CD4-positive, alpha-beta T cell (primary cell): Measurements from ENCODE around the gene KRTAP5-1. TPM values are rescaled to one million over a fixed set of nuclear protein-coding genes. Genes with fewer than 3 reads are reported as not detected.
"Not testable (repeated sequence)": the region's sequence is repeated elsewhere in the genome, so short reads cannot be mapped to it uniquely, and the experiment has no call there.

Experiments used
- ATAC-seq: fragments of 200-7000 bp; cut with Tn5 transposase; one replicate; pipeline ENCODE4 v1.10.0; 2022; ENCODE audit warnings: mild to moderate bottlenecking; ENCODE audit not compliant: poor library complexity
- CTCF ChIA-PET: fragments of 350-600 bp; sonication (Branson Sonifier 250); formaldehyde crosslinking; loops from one replicate; lab custom pipeline; 2021; ENCODE audit warnings: antibody characterized with exemption, inconsistent platforms; lab: Charles Lee
- POLR2A ChIA-PET: fragments of 350-600 bp; sonication (Branson Sonifier 250); formaldehyde crosslinking; loops from one replicate; lab custom pipeline; 2021; ENCODE audit warnings: antibody characterized with exemption, inconsistent platforms; lab: Charles Lee
- DNase-seq, 14 experiments: peaks; one replicate each; pipeline ENCODE4 v3.0.0-alpha.2; 2013 to 2020; ENCODE audit warnings: mixed read lengths in 2 of 14
- H3K27ac ChIP-seq, 2 donors: one replicate each; pipeline versions ENCODE4 v1.5.1 to v1.7.0; 2013; ENCODE audit warnings: low read length in 2 of 2, low read depth in 1 of 2, mild to moderate bottlenecking in 1 of 2
- H3K27me3 ChIP-seq, 2 experiments: 1 replicate in 1 of 2; 2 replicates in 1 of 2; pipeline versions ENCODE4 v1.6.1 to v1.7.0; 2013; ENCODE audit warnings: low read length in 2 of 2, control low read depth in 1 of 2, mild to moderate bottlenecking in 1 of 2, moderate library complexity in 1 of 2; ENCODE audit not compliant: insufficient read depth in 2 of 2, control insufficient read depth in 1 of 2
- H3K36me3 ChIP-seq: one replicate; pipeline ENCODE4 v1.6.1; 2013; ENCODE audit warnings: low read length, control low read depth; ENCODE audit not compliant: insufficient read depth
- H3K4me1 ChIP-seq: one replicate; pipeline ENCODE4 v1.6.1; 2013; ENCODE audit warnings: low read length, control low read depth; ENCODE audit not compliant: insufficient read depth
- H3K4me3 ChIP-seq: one replicate; pipeline ENCODE4 v1.5.1; 2013; ENCODE audit warnings: mild to moderate bottlenecking, low read length, moderate library complexity
- H3K9me3 ChIP-seq, 2 experiments: 1 replicate in 1 of 2; 2 replicates in 1 of 2; pipeline versions ENCODE4 v1.6.1 to v1.7.0; 2013; ENCODE audit warnings: low read length in 2 of 2, mild to moderate bottlenecking in 2 of 2, control low read depth in 1 of 2, moderate library complexity in 1 of 2; ENCODE audit not compliant: control insufficient read depth in 1 of 2, insufficient read depth in 1 of 2
- H3K27ac Mint-ChIP-seq: one replicate; pipeline ENCODE4 v1.8.0; 2020; ENCODE audit warnings: mixed read lengths
- H3K27me3 Mint-ChIP-seq: one replicate; pipeline ENCODE4 v1.8.0; 2021; ENCODE audit warnings: mixed read lengths
- H3K36me3 Mint-ChIP-seq: one replicate; pipeline ENCODE4 v1.8.0; 2021; ENCODE audit warnings: low read depth, mixed read lengths
- H3K4me1 Mint-ChIP-seq: one replicate; pipeline ENCODE4 v1.8.0; 2021; ENCODE audit warnings: low read depth, mixed read lengths
- H3K4me3 Mint-ChIP-seq: one replicate; pipeline ENCODE4 v1.8.0; 2020; ENCODE audit warnings: mild to moderate bottlenecking, mixed read lengths
- H3K9me3 Mint-ChIP-seq: one replicate; pipeline ENCODE4 v1.8.0; 2020; ENCODE audit warnings: mixed read lengths
- CTCF ChIP-seq: fragments of 200-600 bp; IDR thresholded peaks from one replicate; pipeline ENCODE4 v1.8.0; 2022; ENCODE audit warnings: antibody characterized with exemption, mild to moderate bottlenecking
- intact Hi-C, 2 experiments: fragments of 100-400 bp; cut with DNase I in 1 of 2; cut with micrococcal nuclease in 1 of 2; formaldehyde crosslinking; loops; one replicate each; pipeline versions ENCODE4 v1.15.1 to v1.9.0; 2023 to 2025; cut with DNase I, micrococcal nuclease
- total RNA-seq, 174 experiments: library from RNA in 2 of 174; stranded (reverse) in 2 of 174; gene quantifications; one replicate each; pipeline ENCODE4 v1.2.3 and lab custom pipeline; 2021 to 2026

The KRTAP5-1 gene
- total RNA-seq, 2 experiments from 2014 or later, result not detected

- POLR2A ChIA-PET, result interaction anchor here (0.8 kb wide), 1 partner anchor 31 kb away, joined by 4 read pairs; no protein-coding TSS in a partner anchor
Observed at GRCh38 chr11:1604711-1605110, 19.6 kb upstream of the KRTAP5-1 start.

GRCh38 chr11:1604181-1604580, 19.1 kb upstream of the KRTAP5-1 start:
- H3K27me3 Mint-ChIP-seq, result peaks cover 40% of the 10 kb centered on the region
- no peak overlapping the region for H3K27ac Mint-ChIP-seq
- TF ChIP-seq CTCF, result no peak
- H3K9me3 ChIP-seq, result no peaks in the 10 kb centered on the region
- no peak for DNase-seq
- peaks cover 0 to 6% of the 10 kb centered on the region in 2 experiments for H3K27me3 ChIP-seq
- H3K4me1 Mint-ChIP-seq, result peaks cover 8% of the 10 kb centered on the region
- ChIA-PET POLR2A (no interaction called here), CTCF (no interaction called here)
- no peaks in the 10 kb centered on the region for H3K36me3 ChIP-seq
- H3K4me1 ChIP-seq, result peaks cover 15% of the 10 kb centered on the region
- no peaks in the 10 kb centered on the region for H3K9me3 Mint-ChIP-seq
- ATAC-seq, result no peak
- H3K4me3 Mint-ChIP-seq, result no peak overlapping the region
- no peaks in the 10 kb centered on the region for H3K36me3 Mint-ChIP-seq
- H3K27ac ChIP-seq, result no peak overlapping the region
- H3K4me3 ChIP-seq, result no peak overlapping the region
- intact Hi-C loops, result no loop called here

More at GRCh38 chr11:1604711-1605110, 19.6 kb upstream of the KRTAP5-1 start:
- Mint-ChIP-seq H3K4me1 (peaks cover 8% of the 10 kb centered on the region), H3K27me3 (peaks cover 35% of the 10 kb centered on the region), H3K4me3 (no peak overlapping the region), H3K27ac (no peak overlapping the region), H3K36me3 (no peaks in the 10 kb centered on the region), H3K9me3 (no peaks in the 10 kb centered on the region)
- Histone ChIP-seq H3K4me1 (peaks cover 15% of the 10 kb centered on the region), H3K27me3 (peaks cover 0 to 3% of the 10 kb centered on the region in 2 experiments), H3K36me3 (no peaks in the 10 kb centered on the region), H3K4me3 (no peak overlapping the region), H3K27ac (no peak overlapping the region), H3K9me3 (no peaks in the 10 kb centered on the region)
- CTCF ChIA-PET, result no interaction called here
- ATAC-seq, result no peak
- intact Hi-C loops, result no loop called here
- no peak for TF ChIP-seq CTCF
- no peak for DNase-seq

- Histone ChIP-seq H3K27me3 (peaks cover 0 to 8% of the 10 kb centered on the region in 2 experiments), H3K36me3 (no peaks in the 10 kb centered on the region)
- no peaks in the 10 kb centered on the region for H3K9me3 Mint-ChIP-seq
Observed at GRCh38 chr11:1603629-1604028, 18.5 kb upstream of the KRTAP5-1 start.

GRCh38 chr11:1601663-1602062, 16.6 kb upstream of the KRTAP5-1 start:
- Histone ChIP-seq H3K27me3 (peaks cover 4 to 13% of the 10 kb centered on the region in 2 experiments), H3K4me1 (peaks cover 14% of the 10 kb centered on the region)
- POLR2A ChIA-PET, DNase-seq, CTCF ChIA-PET, H3K4me3 ChIP-seq, H3K4me3 Mint-ChIP-seq, H3K9me3 ChIP-seq, H3K27ac ChIP-seq, intact Hi-C loops, H3K4me1 Mint-ChIP-seq, H3K9me3 Mint-ChIP-seq, ATAC-seq, H3K36me3 Mint-ChIP-seq, H3K36me3 ChIP-seq, H3K27ac Mint-ChIP-seq: not testable (repeated sequence)
- peaks cover 47% of the 10 kb centered on the region for H3K27me3 Mint-ChIP-seq

More at GRCh38 chr11:1603629-1604028, 18.5 kb upstream of the KRTAP5-1 start:
- no peak overlapping the region for H3K27ac Mint-ChIP-seq
- no peaks in the 10 kb centered on the region for H3K36me3 Mint-ChIP-seq
- DNase-seq (no peak), ATAC-seq (no peak)
- H3K4me3 Mint-ChIP-seq, result no peak overlapping the region
- ChIA-PET CTCF (no interaction called here), POLR2A (no interaction called here)
- H3K9me3 ChIP-seq, result no peaks in the 10 kb centered on the region
- H3K27ac ChIP-seq, result no peak overlapping the region
- H3K27me3 Mint-ChIP-seq, result peaks cover 46% of the 10 kb centered on the region
- TF ChIP-seq CTCF, result no peak
- H3K4me1 Mint-ChIP-seq, result peaks cover 8% of the 10 kb centered on the region
- no peak overlapping the region for H3K4me3 ChIP-seq
- H3K4me1 ChIP-seq, result peaks cover 15% of the 10 kb centered on the region
- intact Hi-C loops, result no loop called here
